H1 (cell line): ENCODE results near the gene TNXB. TPM values are rescaled to one million over a fixed set of nuclear protein-coding genes. Genes with fewer than 3 reads are reported as not detected.
A peak's percentile ranks its signal among the peaks of the same experiment; 100 is the strongest.

Source experiments
- E2F6 ChIP-seq: IDR thresholded peaks from 2 replicates; pipeline ENCODE4 v1.6.1; 2012; ENCODE audit warnings: inconsistent platforms
- polyA plus RNA-seq, 7 experiments: library from polyadenylated mRNA; depleted of rRNA in 3 of 7; stranded (reverse) in 5 of 7; unstranded in 2 of 7; fragments of >200 nt in 5 of 7; fragments of 200-250 nt in 2 of 7; gene quantifications; 1 replicate in 5 of 7; 2 replicates in 1 of 7; 4 replicates in 1 of 7; pipeline versions ENCODE4 v1.2.1 to v1.2.3, GENCODE V29; 2011 to 2013; ENCODE audit warnings: missing spikeins in 2 of 7, mixed read lengths in 2 of 7
- total RNA-seq: library from RNA; stranded (reverse); fragmentation: NEBNext Ultra II Directional; extraction: Animal tissue kit (Norgen Biotek cat#: 25700); gene quantifications from 2 replicates; pipeline ENCODE4 v1.2.1, GENCODE V29; 2021

Gene TNXB
- total and polyA plus RNA-seq, 2 of the 8 experiments (the other 6 are each of a cell fraction or from before 2014, with no cell fraction given), result 3.1 to 4.8 TPM

GRCh38 chr6:32046450-32047083 is 62.6 kb downstream of the TNXB start (continued):
- peak; percentile 71 for TF ChIP-seq E2F6
